Head of caudate nucleus (tissue), 42 donors: Measurements from ENCODE around the gene PPP1R13L.
"Not testable (repeated sequence)": the region's sequence is repeated elsewhere in the genome, so short reads cannot be mapped to it uniquely, and the experiment has no call there.

Experiments used
- DNase-seq, 42 donors: peaks; one replicate each; pipeline versions ENCODE4 v3.0.0 to v3.0.0-alpha.2; 2020 to 2021; ENCODE audit warnings: mixed read lengths in 7 of 42
- intact Hi-C: fragments of 100-400 bp; cut with DNase I; formaldehyde crosslinking; loops from one replicate; pipeline ENCODE4 v1.15.0; 2022

Gene PPP1R13L

GRCh38 chr19:45352471-45352870, 52.4 kb downstream of the PPP1R13L start:
- no peak for DNase-seq
- intact Hi-C loops: no loop called here

GRCh38 chr19:45352062-45352461, 52.8 kb downstream of the PPP1R13L start:
- intact Hi-C loops: no loop called here
- DNase-seq: no peak

GRCh38 chr19:45351401-45351952, 53.4 kb downstream of the PPP1R13L start:
- intact Hi-C loops: no loop called here
- no peak for DNase-seq

- no peak for DNase-seq
- intact Hi-C loops: no loop called here
Measured at GRCh38 chr19:45350477-45351058, 54.3 kb downstream of the PPP1R13L start.

- no peak for DNase-seq
- intact Hi-C loops: no loop called here
Measured at GRCh38 chr19:45349430-45349941, 55.4 kb downstream of the PPP1R13L start.

- DNase-seq: no peak
- intact Hi-C loops: no loop called here
Measured at GRCh38 chr19:45349126-45349415, 55.8 kb downstream of the PPP1R13L start.

- intact Hi-C loops: no loop called here
- DNase-seq: no peak
Measured at GRCh38 chr19:45348367-45349125, 56.3 kb downstream of the PPP1R13L start.

- intact Hi-C loops: no loop called here
- DNase-seq: no peak
Measured at GRCh38 chr19:45347570-45348366, 57.1 kb downstream of the PPP1R13L start.

GRCh38 chr19:45346449-45346848, 58.4 kb downstream of the PPP1R13L start:
- intact Hi-C loops: no loop called here
- no peak for DNase-seq

- no peak for DNase-seq
- intact Hi-C loops: no loop called here
Measured at GRCh38 chr19:45345506-45345860, 59.4 kb downstream of the PPP1R13L start.

- intact Hi-C loops: no loop called here
- DNase-seq: peak in 1 of 42 donors; percentile 19
Measured at GRCh38 chr19:45344621-45345505, 60.0 kb downstream of the PPP1R13L start.

GRCh38 chr19:45342911-45343310, 62.0 kb downstream of the PPP1R13L start:
- intact Hi-C loops: no loop called here
- DNase-seq: no peak

GRCh38 chr19:45340899-45341453, 63.9 kb downstream of the PPP1R13L start:
- intact Hi-C loops: no loop called here
- DNase-seq: no peak

- peak in 2 of 42 donors; percentile 11 to 13 for DNase-seq
Measured at GRCh38 chr19:45340232-45340898, 64.5 kb downstream of the PPP1R13L start, which contains the start of gene KLC3. Gene KLC3 (plus strand): TSS chr19:45340750. CDS start chr19:45345542, 4,792 bp downstream.

GRCh38 chr19:45339629-45340028, 65.2 kb downstream of the PPP1R13L start:
- intact Hi-C loops: no loop called here

More at GRCh38 chr19:45340232-45340898, 64.5 kb downstream of the PPP1R13L start, which contains the start of gene KLC3:
- intact Hi-C loops: no loop called here

GRCh38 chr19:45336696-45337251, 68.1 kb downstream of the PPP1R13L start:
- intact Hi-C loops: no loop called here
- DNase-seq: no peak

More at GRCh38 chr19:45339629-45340028, 65.2 kb downstream of the PPP1R13L start:
- DNase-seq: no peak

GRCh38 chr19:45334881-45335280, 70.0 kb downstream of the PPP1R13L start:
- intact Hi-C loops, DNase-seq: not testable (repeated sequence)
